Lung (tissue), 12 donors: ENCODE measurements around the gene LRP1B. TPM values are rescaled to one million over a fixed set of nuclear protein-coding genes. Genes with fewer than 3 reads are reported as not detected.

Experiments used
- ATAC-seq: fragments of 200-7000 bp; cut with Tn5 transposase; one replicate; pipeline ENCODE4 v1.9.1; 2020; ENCODE audit warnings: moderate number of reproducible peaks; ENCODE audit not compliant: insufficient read depth, low FRiP score
- DNase-seq, 3 donors: peaks; one replicate each; pipeline ENCODE4 v3.0.0-alpha.2; 2013 to 2017
- H3K27ac ChIP-seq, 2 donors: one replicate each; pipeline ENCODE4 v1.5.1; 2013; ENCODE audit warnings: mild to moderate bottlenecking in 2 of 2, moderate library complexity in 2 of 2, control low read depth in 1 of 2, inconsistent platforms in 1 of 2, low read depth in 1 of 2, low read length in 1 of 2
- H3K27me3 ChIP-seq, 3 donors: one replicate each; pipeline ENCODE4 v1.5.1; 2013; ENCODE audit warnings: low read length in 2 of 3; ENCODE audit not compliant: control insufficient read depth in 3 of 3, insufficient read depth in 3 of 3
- H3K36me3 ChIP-seq, 4 donors: one replicate each; pipeline ENCODE4 v1.5.1; 2013; ENCODE audit warnings: low read length in 4 of 4, mild to moderate bottlenecking in 1 of 4, moderate library complexity in 1 of 4; ENCODE audit not compliant: control insufficient read depth in 4 of 4, insufficient read depth in 4 of 4
- H3K4me1 ChIP-seq, 5 donors: one replicate each; pipeline ENCODE4 v1.5.1; 2013; ENCODE audit warnings: low read length in 5 of 5, mild to moderate bottlenecking in 2 of 5, moderate library complexity in 1 of 5; ENCODE audit not compliant: control insufficient read depth in 5 of 5, insufficient read depth in 5 of 5
- H3K4me3 ChIP-seq: one replicate; pipeline ENCODE4 v1.5.1; 2013; ENCODE audit warnings: mild to moderate bottlenecking, control low read depth, moderate library complexity
- H3K9ac ChIP-seq, 2 donors: one replicate each; pipeline ENCODE4 v1.5.1; 2013; ENCODE audit warnings: low read length in 2 of 2, control low read depth in 1 of 2; ENCODE audit not compliant: insufficient read depth in 1 of 2
- H3K9me3 ChIP-seq, 4 donors: one replicate each; pipeline ENCODE4 v1.5.1; 2013; ENCODE audit warnings: low read length in 3 of 4, mild to moderate bottlenecking in 1 of 4, moderate library complexity in 1 of 4; ENCODE audit not compliant: control insufficient read depth in 4 of 4, insufficient read depth in 3 of 4
- WGBS, 2 donors: extraction: QIAGEN DNeasy Blood & Tissue Kit; methylation state at CpG; one replicate each; pipeline ENCODE4 v1.1.7; 2013; 5-methylcytosine and 5-hydroxymethylcytosine counted together
- polyA plus RNA-seq, 2 donors: library from polyadenylated mRNA; stranded (reverse); fragments of 200-250 nt; gene quantifications; one replicate each; pipeline ENCODE4 v1.2.1, GENCODE V29; 2013
- total RNA-seq, 2 donors: library from RNA; depleted of rRNA in 1 of 2; stranded (reverse); fragments of >200 nt in 1 of 2; gene quantifications; one replicate each; pipeline ENCODE4 v1.2.1, GENCODE V29; 2014 to 2021
- TF ChIP-seq, protein P1 (sequence below): IDR thresholded peaks from 2 replicates; pipeline ENCODE4 v1.5.1; 2012; ENCODE audit warnings: mild to moderate bottlenecking; ENCODE audit errors: control extremely low read depth, extremely low read depth
- donor health status: control.
- donor health status: control.
- donor health status: Bipolar disorder and iron deficiency.
- donor health status: healthy.
- donor health status: DM: yes; HTN: yes; CAD: no.

The LRP1B gene
- total and polyA plus RNA-seq, 4 donors: 0.01 to 6.5 (median 0.16) TPM

GRCh38 chr2:142165790-142166189, 35.0 kb upstream of the LRP1B start:
- peak in 1 of 3 donors; percentile 29 for DNase-seq
- peaks cover 0 to 2% (median 0%) of the 10 kb centered on the region in 3 donors for H3K27me3 ChIP-seq
- no peak for ATAC-seq
- H3K27ac ChIP-seq: no peak overlapping the region
- no peaks in the 10 kb centered on the region for H3K9me3 ChIP-seq
- peaks cover 0 to 2% (median 0%) of the 10 kb centered on the region in 5 donors for H3K4me1 ChIP-seq
- H3K36me3 ChIP-seq: no peaks in the 10 kb centered on the region
- TF ChIP-seq, protein P1, sequence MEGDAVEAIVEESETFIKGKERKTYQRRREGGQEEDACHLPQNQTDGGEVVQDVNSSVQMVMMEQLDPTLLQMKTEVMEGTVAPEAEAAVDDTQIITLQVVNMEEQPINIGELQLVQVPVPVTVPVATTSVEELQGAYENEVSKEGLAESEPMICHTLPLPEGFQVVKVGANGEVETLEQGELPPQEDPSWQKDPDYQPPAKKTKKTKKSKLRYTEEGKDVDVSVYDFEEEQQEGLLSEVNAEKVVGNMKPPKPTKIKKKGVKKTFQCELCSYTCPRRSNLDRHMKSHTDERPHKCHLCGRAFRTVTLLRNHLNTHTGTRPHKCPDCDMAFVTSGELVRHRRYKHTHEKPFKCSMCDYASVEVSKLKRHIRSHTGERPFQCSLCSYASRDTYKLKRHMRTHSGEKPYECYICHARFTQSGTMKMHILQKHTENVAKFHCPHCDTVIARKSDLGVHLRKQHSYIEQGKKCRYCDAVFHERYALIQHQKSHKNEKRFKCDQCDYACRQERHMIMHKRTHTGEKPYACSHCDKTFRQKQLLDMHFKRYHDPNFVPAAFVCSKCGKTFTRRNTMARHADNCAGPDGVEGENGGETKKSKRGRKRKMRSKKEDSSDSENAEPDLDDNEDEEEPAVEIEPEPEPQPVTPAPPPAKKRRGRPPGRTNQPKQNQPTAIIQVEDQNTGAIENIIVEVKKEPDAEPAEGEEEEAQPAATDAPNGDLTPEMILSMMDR: no peak
- 49 to 53% methylated on average over 3 of the region's 3 CpGs for WGBS, 2 donors
- H3K4me3 ChIP-seq: no peak overlapping the region
- no peak overlapping the region for H3K9ac ChIP-seq

DNA sequence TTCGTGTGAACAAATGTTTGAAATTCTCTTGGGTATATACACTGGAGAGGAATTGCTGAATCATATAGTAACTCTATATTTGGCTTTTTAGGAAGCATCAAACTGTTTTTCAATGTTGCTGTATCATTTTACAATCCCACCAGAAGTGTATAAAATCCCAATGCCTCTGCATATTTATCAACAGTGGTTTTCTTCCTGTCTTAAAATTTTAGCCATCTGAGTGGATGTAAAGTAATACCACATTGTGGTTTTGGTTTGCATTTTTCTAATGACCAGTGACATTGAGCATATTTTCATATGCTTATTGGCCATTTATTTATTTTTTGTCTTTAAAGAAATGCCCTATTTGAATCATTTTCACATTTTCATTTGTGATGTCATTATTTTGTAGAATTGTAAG, 22.8 kb upstream of the LRP1B start:
- Histone ChIP-seq H3K27me3 (peaks cover 0 to 3% (median 0%) of the 10 kb centered on the region in 3 donors), H3K4me1 (no peaks in the 10 kb centered on the region), H3K9ac (no peak overlapping the region), H3K36me3 (no peaks in the 10 kb centered on the region), H3K9me3 (no peaks in the 10 kb centered on the region), H3K27ac (no peak overlapping the region), H3K4me3 (no peak overlapping the region)
- ATAC-seq (no peak), DNase-seq (no peak)
- WGBS, 2 donors: 45 to 63% methylated on average over 1 of the region's 1 CpG
- TF ChIP-seq, protein P1: no peak

- Histone ChIP-seq H3K27ac (no peak overlapping the region), H3K9me3 (no peaks in the 10 kb centered on the region), H3K4me1 (no peaks in the 10 kb centered on the region), H3K9ac (no peak overlapping the region), H3K27me3 (peaks cover 0 to 3% (median 0%) of the 10 kb centered on the region in 3 donors), H3K36me3 (no peaks in the 10 kb centered on the region), H3K4me3 (no peak overlapping the region)
- ATAC-seq (no peak), DNase-seq (no peak)
- WGBS, 2 donors: 89 to 95% methylated on average over 1 of the region's 1 CpG
- TF ChIP-seq, protein P1: no peak
Observed at GRCh38 chr2:142150453-142150852, 19.6 kb upstream of the LRP1B start.

- TF ChIP-seq, protein P1: no peak
- WGBS, 2 donors: 66 to 75% methylated on average over 2 of the region's 2 CpGs
- Histone ChIP-seq H3K4me3 (no peak overlapping the region), H3K27me3 (peaks cover 0 to 2% (median 0%) of the 10 kb centered on the region in 3 donors), H3K27ac (no peak overlapping the region), H3K9me3 (no peaks in the 10 kb centered on the region), H3K36me3 (no peaks in the 10 kb centered on the region), H3K4me1 (no peaks in the 10 kb centered on the region), H3K9ac (no peak overlapping the region)
- ATAC-seq (no peak), DNase-seq (no peak)
Observed at GRCh38 chr2:142144547-142144946, 13.7 kb upstream of the LRP1B start.
